Measurements from ENCODE around the gene DOCK7. TPM values are rescaled to one million over a fixed set of nuclear protein-coding genes. Genes with fewer than 3 reads are reported as not detected.

DOCK7 gene
- total and polyA plus RNA-seq, 2 of the 13 experiments (the other 11 are each of a cell fraction or from before 2014, with no cell fraction given), result 45.7 to 67.2 TPM

DNA sequence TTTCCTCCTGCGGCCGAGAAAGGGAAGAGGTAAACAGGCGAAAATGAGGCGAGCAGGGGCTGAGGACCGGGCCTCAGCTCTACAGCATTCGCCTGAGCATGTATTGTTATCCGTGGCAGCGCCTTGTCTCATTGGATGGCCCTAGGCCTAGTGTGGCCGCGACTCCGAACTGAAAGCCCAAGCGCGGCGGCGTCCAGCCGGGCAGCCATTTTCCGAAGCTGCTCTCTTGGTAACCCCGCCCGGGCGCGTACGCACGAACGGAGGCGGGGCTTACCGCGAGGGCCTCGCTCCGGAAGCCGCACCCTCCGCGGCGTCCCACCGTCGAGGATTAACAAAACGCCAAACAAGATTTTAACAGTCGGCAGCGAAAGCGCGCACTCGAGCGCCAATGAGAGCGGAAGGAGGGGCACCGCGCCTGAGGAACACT, 252.1 kb downstream of the DOCK7 start (continued):
- no peak; the same call in 1 of the 2 replicates for TF ChIP-seq ZNF557 (CRISPR knock-in tag; IDR thresholded peaks at IDR 0.05)
- peak; percentile 82; the same call in 1 of the 2 replicates for TF ChIP-seq EEA1 (CRISPR knock-in tag; IDR thresholded peaks at IDR 0.05; ENCODE audit: borderline replicate concordance)
- TF ChIP-seq ZNF20 (CRISPR knock-in tag; IDR thresholded peaks at IDR 0.05), result no peak; the same call in 1 of the 2 replicates
- TF ChIP-seq TCF12 (IDR thresholded peaks at IDR 0.05), result no peak
- no peak for TF ChIP-seq TCF12 (CRISPR knock-in tag; IDR thresholded peaks at IDR 0.05)
- no peak for TF ChIP-seq PTBP1 (IDR thresholded peaks at IDR 0.05; ENCODE audit: low read depth, low read length, poor library complexity, severe bottlenecking)
- no peak for TF ChIP-seq AKAP8 (CRISPR knock-in tag; IDR thresholded peaks at IDR 0.05)
- no peak for TF ChIP-seq FOXA1 (IDR thresholded peaks at IDR 0.05)
- TF ChIP-seq FOXA1 (CRISPR knock-in tag; IDR thresholded peaks at IDR 0.05), result peak; percentile 15; the same call in 1 of the 2 replicates
- TF ChIP-seq NR2F6 (IDR thresholded peaks at IDR 0.05), result no peak
- TF ChIP-seq NR2F6 (CRISPR knock-in tag; IDR thresholded peaks at IDR 0.05), result no peak
- TF ChIP-seq, protein P1, sequence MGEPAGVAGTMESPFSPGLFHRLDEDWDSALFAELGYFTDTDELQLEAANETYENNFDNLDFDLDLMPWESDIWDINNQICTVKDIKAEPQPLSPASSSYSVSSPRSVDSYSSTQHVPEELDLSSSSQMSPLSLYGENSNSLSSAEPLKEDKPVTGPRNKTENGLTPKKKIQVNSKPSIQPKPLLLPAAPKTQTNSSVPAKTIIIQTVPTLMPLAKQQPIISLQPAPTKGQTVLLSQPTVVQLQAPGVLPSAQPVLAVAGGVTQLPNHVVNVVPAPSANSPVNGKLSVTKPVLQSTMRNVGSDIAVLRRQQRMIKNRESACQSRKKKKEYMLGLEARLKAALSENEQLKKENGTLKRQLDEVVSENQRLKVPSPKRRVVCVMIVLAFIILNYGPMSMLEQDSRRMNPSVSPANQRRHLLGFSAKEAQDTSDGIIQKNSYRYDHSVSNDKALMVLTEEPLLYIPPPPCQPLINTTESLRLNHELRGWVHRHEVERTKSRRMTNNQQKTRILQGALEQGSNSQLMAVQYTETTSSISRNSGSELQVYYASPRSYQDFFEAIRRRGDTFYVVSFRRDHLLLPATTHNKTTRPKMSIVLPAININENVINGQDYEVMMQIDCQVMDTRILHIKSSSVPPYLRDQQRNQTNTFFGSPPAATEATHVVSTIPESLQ (CRISPR knock-in tag; conservative IDR thresholded peaks at IDR 0.05), result peak; percentile 66; the same call in 1 of the 2 replicates
- no peak for TF ChIP-seq ZNF260 (CRISPR knock-in tag; IDR thresholded peaks at IDR 0.05; ENCODE audit: borderline replicate concordance, low read depth)
- no peak for TF ChIP-seq NFIB (CRISPR knock-in tag; IDR thresholded peaks at IDR 0.05; ENCODE audit: borderline replicate concordance)
- no peak for TF ChIP-seq STAG1 (CRISPR knock-in tag; IDR thresholded peaks at IDR 0.05)
- TF ChIP-seq, protein P2, sequence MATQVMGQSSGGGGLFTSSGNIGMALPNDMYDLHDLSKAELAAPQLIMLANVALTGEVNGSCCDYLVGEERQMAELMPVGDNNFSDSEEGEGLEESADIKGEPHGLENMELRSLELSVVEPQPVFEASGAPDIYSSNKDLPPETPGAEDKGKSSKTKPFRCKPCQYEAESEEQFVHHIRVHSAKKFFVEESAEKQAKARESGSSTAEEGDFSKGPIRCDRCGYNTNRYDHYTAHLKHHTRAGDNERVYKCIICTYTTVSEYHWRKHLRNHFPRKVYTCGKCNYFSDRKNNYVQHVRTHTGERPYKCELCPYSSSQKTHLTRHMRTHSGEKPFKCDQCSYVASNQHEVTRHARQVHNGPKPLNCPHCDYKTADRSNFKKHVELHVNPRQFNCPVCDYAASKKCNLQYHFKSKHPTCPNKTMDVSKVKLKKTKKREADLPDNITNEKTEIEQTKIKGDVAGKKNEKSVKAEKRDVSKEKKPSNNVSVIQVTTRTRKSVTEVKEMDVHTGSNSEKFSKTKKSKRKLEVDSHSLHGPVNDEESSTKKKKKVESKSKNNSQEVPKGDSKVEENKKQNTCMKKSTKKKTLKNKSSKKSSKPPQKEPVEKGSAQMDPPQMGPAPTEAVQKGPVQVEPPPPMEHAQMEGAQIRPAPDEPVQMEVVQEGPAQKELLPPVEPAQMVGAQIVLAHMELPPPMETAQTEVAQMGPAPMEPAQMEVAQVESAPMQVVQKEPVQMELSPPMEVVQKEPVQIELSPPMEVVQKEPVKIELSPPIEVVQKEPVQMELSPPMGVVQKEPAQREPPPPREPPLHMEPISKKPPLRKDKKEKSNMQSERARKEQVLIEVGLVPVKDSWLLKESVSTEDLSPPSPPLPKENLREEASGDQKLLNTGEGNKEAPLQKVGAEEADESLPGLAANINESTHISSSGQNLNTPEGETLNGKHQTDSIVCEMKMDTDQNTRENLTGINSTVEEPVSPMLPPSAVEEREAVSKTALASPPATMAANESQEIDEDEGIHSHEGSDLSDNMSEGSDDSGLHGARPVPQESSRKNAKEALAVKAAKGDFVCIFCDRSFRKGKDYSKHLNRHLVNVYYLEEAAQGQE (IDR thresholded peaks at IDR 0.05; ENCODE audit: borderline replicate concordance in 1 of 2, low read depth in 1 of 2, low read length in 2 of 2), result peak in 1 of 2 experiments; percentile 72; a peak in 1 of 4 replicates
- TF ChIP-seq, protein P3, sequence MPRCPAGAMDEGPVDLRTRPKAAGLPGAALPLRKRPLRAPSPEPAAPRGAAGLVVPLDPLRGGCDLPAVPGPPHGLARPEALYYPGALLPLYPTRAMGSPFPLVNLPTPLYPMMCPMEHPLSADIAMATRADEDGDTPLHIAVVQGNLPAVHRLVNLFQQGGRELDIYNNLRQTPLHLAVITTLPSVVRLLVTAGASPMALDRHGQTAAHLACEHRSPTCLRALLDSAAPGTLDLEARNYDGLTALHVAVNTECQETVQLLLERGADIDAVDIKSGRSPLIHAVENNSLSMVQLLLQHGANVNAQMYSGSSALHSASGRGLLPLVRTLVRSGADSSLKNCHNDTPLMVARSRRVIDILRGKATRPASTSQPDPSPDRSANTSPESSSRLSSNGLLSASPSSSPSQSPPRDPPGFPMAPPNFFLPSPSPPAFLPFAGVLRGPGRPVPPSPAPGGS (CRISPR knock-in tag; IDR thresholded peaks at IDR 0.05), result no peak
- no peak for TF ChIP-seq MBNL3 (CRISPR knock-in tag; conservative IDR thresholded peaks at IDR 0.05)
- TF ChIP-seq RFXANK (CRISPR knock-in tag; IDR thresholded peaks at IDR 0.05), result no peak
- TF ChIP-seq ZBTB7A (CRISPR knock-in tag; IDR thresholded peaks at IDR 0.05), result no peak
- no peak for TF ChIP-seq NFIC (IDR thresholded peaks at IDR 0.05; ENCODE audit: low read length)
- no peak for TF ChIP-seq ZSCAN29 (CRISPR knock-in tag; conservative IDR thresholded peaks at IDR 0.05)
- no peak for TF ChIP-seq MTERF4 (CRISPR knock-in tag; IDR thresholded peaks at IDR 0.05)
- peak; percentile 29; the same call in 1 of the 2 replicates for TF ChIP-seq ERF (CRISPR knock-in tag; IDR thresholded peaks at IDR 0.05)
- TF ChIP-seq MAFG (CRISPR knock-in tag; IDR thresholded peaks at IDR 0.05), result no peak

Measured in HepG2 (cell line).